Calu3 (cell line): ENCODE measurements around the gene SECISBP2. TPM values are rescaled to one million over a fixed set of nuclear protein-coding genes. Genes with fewer than 3 reads are reported as not detected.
"Not testable (repeated sequence)": the region's sequence is repeated elsewhere in the genome, so short reads cannot be mapped to it uniquely, and the experiment has no call there.

Experiments
- BruUV-seq: library from RNA; stranded (reverse); fragments of 400-500 nt; replicated peaks from 2 replicates; lab custom pipeline; 2021; lab: Mats Ljungman, UMichigan
- CTCF ChIA-PET: fragments of 300-600 bp; sonication (Branson Sonifier 250); formaldehyde crosslinking; loops from one replicate; lab custom pipeline; 2022; ENCODE audit warnings: antibody characterized with exemption; lab: Charles Lee
- DNase-seq: peaks from one replicate; pipeline ENCODE4 v3.0.0; 2022
- H3K27ac Mint-ChIP-seq: one replicate; pipeline ENCODE4 v1.8.0; 2022; ENCODE audit warnings: mixed read lengths; ENCODE audit not compliant: unreplicated experiment
- H3K27me3 Mint-ChIP-seq: one replicate; pipeline ENCODE4 v1.8.0; 2022; ENCODE audit warnings: mixed read lengths; ENCODE audit not compliant: unreplicated experiment
- H3K36me3 Mint-ChIP-seq: one replicate; pipeline ENCODE4 v1.8.0; 2022; ENCODE audit warnings: mild to moderate bottlenecking, moderate library complexity, mixed read lengths; ENCODE audit not compliant: insufficient read depth, unreplicated experiment
- H3K4me1 Mint-ChIP-seq: one replicate; pipeline ENCODE4 v1.8.0; 2022; ENCODE audit warnings: mild to moderate bottlenecking, low read depth, mixed read lengths; ENCODE audit not compliant: unreplicated experiment
- H3K4me3 Mint-ChIP-seq: one replicate; pipeline ENCODE4 v1.8.0; 2022; ENCODE audit warnings: mild to moderate bottlenecking, low read depth, moderate library complexity, mixed read lengths; ENCODE audit not compliant: unreplicated experiment
- H3K9me3 Mint-ChIP-seq: one replicate; pipeline ENCODE4 v1.8.0; 2022; ENCODE audit warnings: low read depth, mixed read lengths; ENCODE audit not compliant: unreplicated experiment
- CTCF ChIP-seq: fragments of 200-600 bp; IDR thresholded peaks from one replicate; pipeline ENCODE4 v1.8.0; 2022; ENCODE audit warnings: antibody characterized with exemption; ENCODE audit not compliant: unreplicated experiment
- intact Hi-C: fragments of 100-400 bp; cut with micrococcal nuclease; formaldehyde crosslinking; loops from one replicate; pipeline ENCODE4 v1.10.0; 2022; ENCODE audit not compliant: unreplicated experiment
- total RNA-seq: library from RNA; stranded (reverse); gene quantifications from 2 replicates; pipeline ENCODE4 v1.2.3, GENCODE V29; 2022

Gene SECISBP2
- total RNA-seq, 1 experiment from 2014 or later = 27.8 TPM

- Mint-ChIP-seq H3K9me3 (peaks cover 5% of the 10 kb centered on the region), H3K27ac (no peak overlapping the region), H3K4me3 (no peak overlapping the region), H3K27me3 (no peaks in the 10 kb centered on the region), H3K4me1 (no peaks in the 10 kb centered on the region), H3K36me3 (no peaks in the 10 kb centered on the region)
- BruUV-seq = no TSS peak
- DNase-seq = no peak
- TF ChIP-seq CTCF = no peak
- intact Hi-C loops = no loop called here
- CTCF ChIA-PET = no interaction called here
Measured at GRCh38 chr9:89295400-89295799, 22.9 kb upstream of the SECISBP2 start.

- H3K27ac Mint-ChIP-seq, H3K4me3 Mint-ChIP-seq, H3K4me1 Mint-ChIP-seq, DNase-seq, BruUV-seq, CTCF ChIA-PET, intact Hi-C loops, H3K27me3 Mint-ChIP-seq, H3K36me3 Mint-ChIP-seq, H3K9me3 Mint-ChIP-seq: not testable (repeated sequence)
Measured at GRCh38 chr9:89301996-89302395, 16.3 kb upstream of the SECISBP2 start.

- Mint-ChIP-seq H3K36me3 (peaks cover under 1% of the 10 kb centered on the region), H3K9me3 (no peaks in the 10 kb centered on the region), H3K4me1 (no peaks in the 10 kb centered on the region), H3K4me3 (no peak overlapping the region), H3K27ac (no peak overlapping the region), H3K27me3 (no peaks in the 10 kb centered on the region)
- intact Hi-C loops = no loop called here
- BruUV-seq = no TSS peak
- CTCF ChIA-PET = no interaction called here
- no peak for DNase-seq
- no peak for TF ChIP-seq CTCF
Measured at GRCh38 chr9:89304020-89304833, 14.1 kb upstream of the SECISBP2 start.

GRCh38 chr9:89304834-89305188 lies 13.5 kb upstream of the SECISBP2 start:
- Mint-ChIP-seq H3K4me3 (no peak overlapping the region), H3K36me3 (peaks cover 6% of the 10 kb centered on the region), H3K27ac (no peak overlapping the region), H3K4me1 (no peaks in the 10 kb centered on the region), H3K27me3 (no peaks in the 10 kb centered on the region), H3K9me3 (no peaks in the 10 kb centered on the region)
- TF ChIP-seq CTCF = no peak
- no TSS peak for BruUV-seq
- no peak for DNase-seq
- CTCF ChIA-PET = no interaction called here
- intact Hi-C loops = no loop called here

- Mint-ChIP-seq H3K27ac (no peak overlapping the region), H3K4me3 (no peak overlapping the region)
Measured at GRCh38 chr9:89305868-89306267, 12.4 kb upstream of the SECISBP2 start.

More at GRCh38 chr9:89305868-89306267, 12.4 kb upstream of the SECISBP2 start:
- Mint-ChIP-seq H3K4me1 (no peaks in the 10 kb centered on the region), H3K9me3 (no peaks in the 10 kb centered on the region), H3K36me3 (peaks cover 17% of the 10 kb centered on the region), H3K27me3 (no peaks in the 10 kb centered on the region)
- TF ChIP-seq CTCF = no peak
- intact Hi-C loops = no loop called here
- no TSS peak for BruUV-seq
- CTCF ChIA-PET = no interaction called here
- no peak for DNase-seq
